Activated naive CD4-positive, alpha-beta T cell treated with anti-CD3 and anti-CD28 coated beads, Interleukin-2, amount 50 U/mL, for 24 hours (primary cell): Measurements from ENCODE around the gene INPP5K.

Experiments used
- H3K27ac Mint-ChIP-seq: one replicate; pipeline ENCODE4 v1.8.0; 2021; ENCODE audit warnings: mild to moderate bottlenecking, mixed read lengths
- H3K27me3 Mint-ChIP-seq: one replicate; pipeline ENCODE4 v1.8.0; 2021; ENCODE audit warnings: mixed read lengths
- H3K36me3 Mint-ChIP-seq: one replicate; pipeline ENCODE4 v1.8.0; 2021; ENCODE audit warnings: mixed read lengths
- H3K4me1 Mint-ChIP-seq: one replicate; pipeline ENCODE4 v1.8.0; 2021; ENCODE audit warnings: mixed read lengths
- H3K4me3 Mint-ChIP-seq: one replicate; pipeline ENCODE4 v1.8.0; 2021; ENCODE audit warnings: mild to moderate bottlenecking, mixed read lengths
- H3K9me3 Mint-ChIP-seq: one replicate; pipeline ENCODE4 v1.8.0; 2021; ENCODE audit warnings: mixed read lengths

INPP5K gene

GRCh38 chr17:1485423-1486376 lies 30.7 kb downstream of the INPP5K start:
- Mint-ChIP-seq H3K36me3 (peaks cover 5% of the 10 kb centered on the region), H3K4me3 (no peak overlapping the region), H3K27ac (no peak overlapping the region), H3K27me3 (no peaks in the 10 kb centered on the region), H3K9me3 (no peaks in the 10 kb centered on the region), H3K4me1 (peaks cover 31% of the 10 kb centered on the region)

- Mint-ChIP-seq H3K36me3 (peaks cover 5% of the 10 kb centered on the region), H3K4me1 (peaks cover 23% of the 10 kb centered on the region)
Observed at GRCh38 chr17:1484676-1485422, 31.6 kb downstream of the INPP5K start.

GRCh38 chr17:1484060-1484535 lies 32.3 kb downstream of the INPP5K start:
- peak overlapping the region; percentile 23 for H3K27ac Mint-ChIP-seq
- H3K4me3 Mint-ChIP-seq, result no peak overlapping the region
- peaks cover 20% of the 10 kb centered on the region for H3K4me1 Mint-ChIP-seq
- no peaks in the 10 kb centered on the region for H3K9me3 Mint-ChIP-seq
- no peaks in the 10 kb centered on the region for H3K27me3 Mint-ChIP-seq
- peaks cover 5% of the 10 kb centered on the region for H3K36me3 Mint-ChIP-seq

More at GRCh38 chr17:1484676-1485422, 31.6 kb downstream of the INPP5K start:
- Mint-ChIP-seq H3K27ac (peak overlapping the region; percentile 62), H3K27me3 (no peaks in the 10 kb centered on the region), H3K9me3 (no peaks in the 10 kb centered on the region), H3K4me3 (peak overlapping the region; percentile 82)

- no peak overlapping the region for H3K4me3 Mint-ChIP-seq
- no peaks in the 10 kb centered on the region for H3K27me3 Mint-ChIP-seq
- H3K4me1 Mint-ChIP-seq, result peaks cover 14% of the 10 kb centered on the region
- H3K36me3 Mint-ChIP-seq, result peaks cover 7% of the 10 kb centered on the region
- no peaks in the 10 kb centered on the region for H3K9me3 Mint-ChIP-seq
- H3K27ac Mint-ChIP-seq, result no peak overlapping the region
Observed at GRCh38 chr17:1482680-1483079, 33.7 kb downstream of the INPP5K start.

- Mint-ChIP-seq H3K9me3 (no peaks in the 10 kb centered on the region), H3K4me1 (peaks cover 8% of the 10 kb centered on the region), H3K27ac (no peak overlapping the region), H3K27me3 (no peaks in the 10 kb centered on the region), H3K36me3 (peaks cover 7% of the 10 kb centered on the region), H3K4me3 (no peak overlapping the region)
Observed at GRCh38 chr17:1481736-1482135, 34.7 kb downstream of the INPP5K start.

- H3K27ac Mint-ChIP-seq, result peak overlapping the region; percentile 59
- H3K4me3 Mint-ChIP-seq, result no peak overlapping the region
- peaks cover 7% of the 10 kb centered on the region for H3K36me3 Mint-ChIP-seq
- no peaks in the 10 kb centered on the region for H3K27me3 Mint-ChIP-seq
- peaks cover 4% of the 10 kb centered on the region for H3K4me1 Mint-ChIP-seq
- no peaks in the 10 kb centered on the region for H3K9me3 Mint-ChIP-seq
Observed at GRCh38 chr17:1480747-1481465, 35.5 kb downstream of the INPP5K start.

- Mint-ChIP-seq H3K27ac (no peak overlapping the region), H3K4me1 (peaks cover 7% of the 10 kb centered on the region), H3K36me3 (peaks cover 7% of the 10 kb centered on the region), H3K4me3 (no peak overlapping the region), H3K27me3 (no peaks in the 10 kb centered on the region), H3K9me3 (no peaks in the 10 kb centered on the region)
Observed at GRCh38 chr17:1478418-1478817, 38.0 kb downstream of the INPP5K start.

- H3K27ac Mint-ChIP-seq, result no peak overlapping the region
- H3K4me3 Mint-ChIP-seq, result no peak overlapping the region
- peaks cover 17% of the 10 kb centered on the region for H3K4me1 Mint-ChIP-seq
- H3K36me3 Mint-ChIP-seq, result peaks cover 2% of the 10 kb centered on the region
- H3K9me3 Mint-ChIP-seq, result no peaks in the 10 kb centered on the region
- H3K27me3 Mint-ChIP-seq, result no peaks in the 10 kb centered on the region
Observed at GRCh38 chr17:1475321-1475854, 41.0 kb downstream of the INPP5K start.

- Mint-ChIP-seq H3K27me3 (no peaks in the 10 kb centered on the region), H3K36me3 (peaks cover 2% of the 10 kb centered on the region), H3K4me3 (no peak overlapping the region), H3K4me1 (peaks cover 17% of the 10 kb centered on the region), H3K9me3 (no peaks in the 10 kb centered on the region), H3K27ac (no peak overlapping the region)
Observed at GRCh38 chr17:1474402-1475189, 41.8 kb downstream of the INPP5K start.

- Mint-ChIP-seq H3K27me3 (no peaks in the 10 kb centered on the region), H3K4me3 (no peak overlapping the region), H3K4me1 (peaks cover 17% of the 10 kb centered on the region), H3K9me3 (no peaks in the 10 kb centered on the region), H3K27ac (no peak overlapping the region), H3K36me3 (peaks cover 7% of the 10 kb centered on the region)
Observed at GRCh38 chr17:1473841-1474240, 42.6 kb downstream of the INPP5K start.

GRCh38 chr17:1473170-1473569 lies 43.2 kb downstream of the INPP5K start:
- Mint-ChIP-seq H3K27ac (no peak overlapping the region), H3K4me3 (peak overlapping the region; percentile 12), H3K36me3 (peaks cover 11% of the 10 kb centered on the region), H3K27me3 (no peaks in the 10 kb centered on the region), H3K9me3 (no peaks in the 10 kb centered on the region), H3K4me1 (peaks cover 17% of the 10 kb centered on the region)

- Mint-ChIP-seq H3K4me3 (no peak overlapping the region), H3K4me1 (peaks cover 17% of the 10 kb centered on the region), H3K9me3 (no peaks in the 10 kb centered on the region), H3K36me3 (peaks cover 9% of the 10 kb centered on the region), H3K27ac (no peak overlapping the region), H3K27me3 (no peaks in the 10 kb centered on the region)
Observed at GRCh38 chr17:1471911-1472821, 44.2 kb downstream of the INPP5K start.

GRCh38 chr17:1471490-1471889 lies 44.9 kb downstream of the INPP5K start:
- H3K4me1 Mint-ChIP-seq, result peaks cover 17% of the 10 kb centered on the region

More at GRCh38 chr17:1471490-1471889, 44.9 kb downstream of the INPP5K start:
- Mint-ChIP-seq H3K27ac (no peak overlapping the region), H3K4me3 (no peak overlapping the region), H3K36me3 (peaks cover 9% of the 10 kb centered on the region), H3K27me3 (no peaks in the 10 kb centered on the region), H3K9me3 (no peaks in the 10 kb centered on the region)
